ENCODE results near the gene SSX4B.
"Not testable (repeated sequence)": the region's sequence is repeated elsewhere in the genome, so short reads cannot be mapped to it uniquely, and the experiment has no call there.

Gene SSX4B, protein sequence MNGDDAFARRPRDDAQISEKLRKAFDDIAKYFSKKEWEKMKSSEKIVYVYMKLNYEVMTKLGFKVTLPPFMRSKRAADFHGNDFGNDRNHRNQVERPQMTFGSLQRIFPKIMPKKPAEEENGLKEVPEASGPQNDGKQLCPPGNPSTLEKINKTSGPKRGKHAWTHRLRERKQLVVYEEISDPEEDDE

DNA sequence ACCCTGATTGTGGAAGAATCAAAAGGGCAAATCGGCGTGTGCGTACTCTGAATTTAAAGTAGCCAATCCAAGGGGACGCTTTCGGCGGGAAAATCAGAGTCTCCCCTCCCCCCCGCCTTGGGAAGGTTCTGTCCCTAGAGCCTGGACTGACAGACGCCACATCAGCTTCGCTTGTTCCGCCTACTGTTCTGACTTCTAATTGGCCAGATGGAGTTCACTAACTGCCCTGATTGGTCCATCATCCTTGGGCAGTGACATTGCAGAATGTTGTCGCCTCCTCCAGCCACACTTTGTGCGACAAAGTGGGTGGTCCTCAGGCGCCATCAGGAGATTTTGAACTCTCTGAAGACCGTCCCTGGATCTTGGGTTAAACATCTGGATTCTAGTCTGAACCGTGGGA, at the start of gene SSX4B:
Gene SSX4B, minus strand, starts transcription at position 101 of the 400 bp plus-strand sequence. CDS start 588 bp downstream, outside the sequence.
- DNase-seq; H3K27ac ChIP-seq; H3K27me3 ChIP-seq (replicated peaks); H3K36me3 ChIP-seq (replicated peaks); H3K4me3 ChIP-seq (ENCODE audit: low read depth, low read length); in situ Hi-C loops (cut with HindIII; ENCODE audit: low pct_ligation_motif_present, low sequenced_read_pairs): not testable (repeated sequence)

DNA sequence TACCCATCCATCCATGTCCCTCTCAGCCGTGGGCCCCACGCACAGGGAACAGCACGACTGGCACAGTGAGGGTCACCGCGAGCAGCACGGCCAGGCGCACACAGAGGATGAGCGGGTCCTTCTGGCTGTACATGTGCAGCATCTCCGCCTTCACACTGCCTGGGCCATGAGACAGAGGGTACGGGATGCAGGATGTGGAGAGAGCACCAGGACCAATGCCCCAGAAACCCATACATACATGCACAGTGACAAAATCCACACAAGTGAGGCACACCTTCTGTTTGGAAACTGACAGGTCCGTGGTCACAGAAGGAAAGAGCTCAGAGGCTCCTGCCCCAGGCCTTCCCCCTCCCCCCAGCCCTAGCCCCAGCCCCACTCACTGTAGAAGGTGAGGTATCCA, 48.8 kb upstream of the SSX4B start:
- Histone ChIP-seq H3K27ac (no peak overlapping the region), H3K36me3 (replicated peaks) (no peaks in the 10 kb centered on the region), H3K27me3 (replicated peaks) (no peaks in the 10 kb centered on the region), H3K4me3 (ENCODE audit: low read depth, low read length) (no peak overlapping the region)
- DNase-seq: no peak
- TF ChIP-seq, protein P1, sequence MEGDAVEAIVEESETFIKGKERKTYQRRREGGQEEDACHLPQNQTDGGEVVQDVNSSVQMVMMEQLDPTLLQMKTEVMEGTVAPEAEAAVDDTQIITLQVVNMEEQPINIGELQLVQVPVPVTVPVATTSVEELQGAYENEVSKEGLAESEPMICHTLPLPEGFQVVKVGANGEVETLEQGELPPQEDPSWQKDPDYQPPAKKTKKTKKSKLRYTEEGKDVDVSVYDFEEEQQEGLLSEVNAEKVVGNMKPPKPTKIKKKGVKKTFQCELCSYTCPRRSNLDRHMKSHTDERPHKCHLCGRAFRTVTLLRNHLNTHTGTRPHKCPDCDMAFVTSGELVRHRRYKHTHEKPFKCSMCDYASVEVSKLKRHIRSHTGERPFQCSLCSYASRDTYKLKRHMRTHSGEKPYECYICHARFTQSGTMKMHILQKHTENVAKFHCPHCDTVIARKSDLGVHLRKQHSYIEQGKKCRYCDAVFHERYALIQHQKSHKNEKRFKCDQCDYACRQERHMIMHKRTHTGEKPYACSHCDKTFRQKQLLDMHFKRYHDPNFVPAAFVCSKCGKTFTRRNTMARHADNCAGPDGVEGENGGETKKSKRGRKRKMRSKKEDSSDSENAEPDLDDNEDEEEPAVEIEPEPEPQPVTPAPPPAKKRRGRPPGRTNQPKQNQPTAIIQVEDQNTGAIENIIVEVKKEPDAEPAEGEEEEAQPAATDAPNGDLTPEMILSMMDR (IDR thresholded peaks at IDR 0.05; ENCODE audit: low read depth, low read length, missing control alignments): no peak
- in situ Hi-C loops (cut with HindIII; ENCODE audit: low pct_ligation_motif_present, low sequenced_read_pairs): no loop called here

DNA sequence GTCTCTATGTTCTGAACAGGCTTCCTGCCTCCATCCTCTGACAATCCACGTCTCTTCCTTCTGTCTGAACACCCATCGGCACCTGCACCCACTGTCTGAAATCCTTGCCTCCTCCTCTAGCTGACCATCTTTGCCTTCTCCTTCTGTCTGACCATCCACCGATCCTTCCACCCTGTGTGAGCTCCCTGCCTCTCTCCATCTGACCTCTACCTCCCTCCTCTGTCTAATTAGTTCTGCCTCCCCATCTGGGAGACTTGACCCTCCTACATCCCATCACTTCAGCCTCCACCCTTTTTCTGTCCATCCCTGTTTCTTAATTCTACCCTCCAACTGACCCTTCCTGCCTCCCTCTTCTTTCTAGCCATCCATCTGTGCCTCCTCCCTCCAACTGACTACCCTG, 48.3 kb upstream of the SSX4B start:
- Histone ChIP-seq H3K27ac (no peak overlapping the region), H3K4me3 (ENCODE audit: low read depth, low read length) (no peak overlapping the region), H3K36me3 (replicated peaks) (no peaks in the 10 kb centered on the region), H3K27me3 (replicated peaks) (no peaks in the 10 kb centered on the region)
- in situ Hi-C loops (cut with HindIII; ENCODE audit: low pct_ligation_motif_present, low sequenced_read_pairs): no loop called here
- no peak for DNase-seq
- TF ChIP-seq, protein P1 (IDR thresholded peaks at IDR 0.05; ENCODE audit: low read depth, low read length, missing control alignments): no peak

DNA sequence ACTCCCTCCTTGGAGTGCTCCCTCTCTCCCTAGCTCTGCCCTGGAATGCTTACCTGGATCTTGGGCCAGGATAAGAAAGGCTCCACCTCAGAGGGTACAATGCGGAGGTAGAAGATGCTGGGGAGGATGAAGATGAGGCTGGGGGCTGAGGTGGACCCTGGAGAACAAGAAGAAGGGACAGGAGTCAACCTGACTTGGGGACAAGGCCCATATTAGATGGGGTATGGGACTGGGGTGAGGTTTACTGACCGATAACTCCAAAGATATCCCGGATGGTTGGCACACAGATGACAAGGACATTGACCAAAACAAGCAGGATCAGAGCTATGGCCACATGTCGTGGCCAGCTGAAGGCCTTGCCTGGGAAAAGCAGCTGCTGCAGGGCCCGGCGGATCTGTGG, 47.7 kb upstream of the SSX4B start:
- H3K27me3 ChIP-seq (replicated peaks): no peaks in the 10 kb centered on the region
- TF ChIP-seq, protein P1 (IDR thresholded peaks at IDR 0.05; ENCODE audit: low read depth, low read length, missing control alignments): no peak
- in situ Hi-C loops (cut with HindIII; ENCODE audit: low pct_ligation_motif_present, low sequenced_read_pairs): no loop called here

DNA sequence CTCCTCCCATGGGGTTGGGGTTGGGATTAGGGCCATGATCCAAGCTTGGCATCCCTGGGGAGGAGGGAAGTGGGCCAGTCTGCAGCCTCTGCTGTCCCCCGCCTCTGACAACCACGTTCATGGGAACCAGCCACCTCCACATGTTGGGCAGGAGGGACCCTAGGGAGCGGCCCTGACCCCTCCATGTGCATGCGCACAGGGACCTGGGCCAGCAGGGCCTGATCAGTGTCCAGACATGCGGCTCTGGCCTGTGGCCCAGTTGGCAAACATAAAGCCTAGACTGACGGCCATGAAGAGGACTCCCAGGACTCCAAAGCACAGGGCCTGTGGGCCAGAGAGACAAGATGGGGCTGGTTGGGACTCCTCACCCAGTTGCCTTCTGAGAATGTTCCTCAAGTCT, 47.0 kb upstream of the SSX4B start:
- Histone ChIP-seq H3K27me3 (replicated peaks) (no peaks in the 10 kb centered on the region), H3K36me3 (replicated peaks) (no peaks in the 10 kb centered on the region), H3K27ac (no peak overlapping the region), H3K4me3 (ENCODE audit: low read depth, low read length) (no peak overlapping the region)
- DNase-seq: no peak
- TF ChIP-seq, protein P1 (IDR thresholded peaks at IDR 0.05; ENCODE audit: low read depth, low read length, missing control alignments): no peak
- in situ Hi-C loops (cut with HindIII; ENCODE audit: low pct_ligation_motif_present, low sequenced_read_pairs): no loop called here

More for the DNA sequence above, 47.7 kb upstream of the SSX4B start:
- Histone ChIP-seq H3K4me3 (ENCODE audit: low read depth, low read length) (no peak overlapping the region), H3K36me3 (replicated peaks) (no peaks in the 10 kb centered on the region), H3K27ac (no peak overlapping the region)
- DNase-seq: no peak

DNA sequence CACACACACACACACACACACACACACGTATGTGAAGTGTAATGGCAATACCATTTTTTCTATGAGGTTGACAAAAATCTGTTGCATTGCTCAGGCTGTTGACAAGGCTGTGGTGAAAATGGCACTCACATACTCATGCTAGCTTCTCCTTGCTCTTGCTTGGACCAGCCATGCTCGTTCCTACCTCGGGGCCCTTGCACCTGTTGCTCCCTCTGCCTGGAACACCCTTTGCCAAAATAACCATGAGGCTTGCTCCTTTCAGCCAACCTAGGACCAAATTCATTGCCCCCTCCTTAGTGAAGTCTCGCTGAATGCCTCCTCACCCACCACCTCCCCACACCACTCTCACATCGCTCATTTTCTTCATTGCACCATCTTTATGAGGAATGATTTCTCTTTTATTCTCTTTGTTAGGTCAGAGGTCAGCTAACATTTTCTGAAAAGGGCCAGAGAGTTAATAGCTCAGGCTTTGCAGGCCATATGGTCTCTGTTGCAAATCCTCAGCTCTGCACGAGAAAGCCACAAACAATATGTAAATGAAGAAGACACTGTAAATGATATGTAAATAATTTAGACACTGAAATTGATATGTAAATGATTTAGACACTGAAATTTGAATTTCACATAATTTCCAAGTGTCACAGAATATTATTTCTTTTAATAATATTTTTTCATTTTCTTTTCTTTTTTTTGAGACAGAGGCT, 45.0 kb upstream of the SSX4B start:
- no peaks in the 10 kb centered on the region for H3K36me3 ChIP-seq (replicated peaks)
- no peaks in the 10 kb centered on the region for H3K27me3 ChIP-seq (replicated peaks)
- no peak overlapping the region for H3K27ac ChIP-seq
- TF ChIP-seq, protein P1 (IDR thresholded peaks at IDR 0.05; ENCODE audit: low read depth, low read length, missing control alignments): no peak
- in situ Hi-C loops (cut with HindIII; ENCODE audit: low pct_ligation_motif_present, low sequenced_read_pairs): no loop called here
- no peak for DNase-seq
- H3K4me3 ChIP-seq (ENCODE audit: low read depth, low read length): no peak overlapping the region

Measured in brain microvascular endothelial cell (primary cell).